SK-N-SH (cell line): Measurements from ENCODE around the gene AKAP12. TPM values are rescaled to one million over a fixed set of nuclear protein-coding genes. Genes with fewer than 3 reads are reported as not detected.

Experiments used
- CTCF ChIA-PET: fragments of 300-600, 350-600 bp; formaldehyde crosslinking; extraction: SDS; loops from one replicate; lab custom pipeline; 2021; lab: Yijun Ruan, JAX
- POLR2A ChIA-PET: fragments of 350-600 bp; sonication (Branson Sonifier 250); formaldehyde crosslinking; extraction: SDS; loops from one replicate; lab custom pipeline; 2020; ENCODE audit warnings: antibody characterized with exemption, inconsistent platforms; lab: Yijun Ruan, JAX
- DNase-seq: peaks from one replicate; pipeline ENCODE4 v3.0.0; 2012
- H2AFZ ChIP-seq: fragments of 200-600 bp; sonication (generic); 2 replicates; pipeline ENCODE4 v1.8.1; 2016; ENCODE audit warnings: antibody characterized with exemption, mild to moderate bottlenecking, low read depth
- H3F3A ChIP-seq: fragments of 200-600 bp; sonication (generic); replicated peaks from 2 replicates; pipeline ENCODE3; 2016; ENCODE audit warnings: antibody characterized with exemption, mild to moderate bottlenecking; ENCODE audit not compliant: insufficient read depth
- H3K27ac ChIP-seq, 2 experiments: fragments of 200-500 bp in 1 of 2; fragments of 200-600 bp in 1 of 2; sonication (Bioruptor generic) in 1 of 2; sonication (generic), shearing (Covaris generic) in 1 of 2; 2 replicates each; pipeline versions ENCODE4 v1.5.1 to v1.6.1; 2014 to 2016; ENCODE audit warnings: low read depth in 2 of 2, inconsistent platforms in 1 of 2, low read length in 1 of 2, mild to moderate bottlenecking in 1 of 2, mixed read lengths in 1 of 2
- H3K27me3 ChIP-seq: fragments of 200-600 bp; sonication (generic), shearing (Covaris generic); 2 replicates; pipeline ENCODE4 v1.6.1; 2016; ENCODE audit warnings: mixed run types; ENCODE audit not compliant: insufficient read depth
- H3K36me3 ChIP-seq, 2 experiments: fragments of 200-500 bp in 1 of 2; fragments of 200-600 bp in 1 of 2; sonication (Bioruptor generic) in 1 of 2; sonication (generic) in 1 of 2; replicated peaks in 1 of 2; 2 replicates each; pipeline versions ENCODE3 to v1.5.1; 2014 to 2016; ENCODE audit warnings: low read length in 1 of 2, mild to moderate bottlenecking in 1 of 2; ENCODE audit not compliant: insufficient read depth in 2 of 2, control insufficient read depth in 1 of 2
- H3K4me1 ChIP-seq, 2 experiments: fragments of 200-500 bp in 1 of 2; fragments of 200-600 bp in 1 of 2; sonication (Bioruptor generic) in 1 of 2; sonication (generic), shearing (Covaris generic) in 1 of 2; 2 replicates each; pipeline versions ENCODE4 v1.5.1 to v1.6.1; 2014 to 2016; ENCODE audit warnings: low read depth in 1 of 2, low read length in 1 of 2, mixed run types in 1 of 2; ENCODE audit not compliant: insufficient read depth in 2 of 2, control insufficient read depth in 1 of 2
- H3K4me2 ChIP-seq: fragments of 200-600 bp; sonication (generic), shearing (Covaris generic); 2 replicates; pipeline ENCODE4 v1.6.1; 2017; ENCODE audit warnings: mixed run types
- H3K4me3 ChIP-seq, 2 experiments: fragments of 200-500 bp in 1 of 2; fragments of 200-600 bp in 1 of 2; sonication (Bioruptor generic) in 1 of 2; sonication (generic), shearing (Covaris generic) in 1 of 2; 2 replicates each; pipeline versions ENCODE4 v1.5.1 to v1.8.1; 2014 to 2016; ENCODE audit warnings: low read depth in 2 of 2, inconsistent platforms in 1 of 2, low read length in 1 of 2, mild to moderate bottlenecking in 1 of 2, mixed read lengths in 1 of 2, moderate library complexity in 1 of 2
- H3K79me2 ChIP-seq: fragments of 200-600 bp; sonication (generic); 2 replicates; pipeline ENCODE4 v1.8.1; 2017; ENCODE audit warnings: mild to moderate bottlenecking; ENCODE audit not compliant: insufficient read depth
- H3K9ac ChIP-seq: fragments of 200-600 bp; sonication (generic); 2 replicates; pipeline ENCODE4 v1.6.1; 2017; ENCODE audit warnings: mixed run types
- H3K9me2 ChIP-seq: fragments of 200-600 bp; sonication (generic); 2 replicates; pipeline ENCODE4 v1.6.1; 2017; ENCODE audit warnings: mixed run types
- H3K9me3 ChIP-seq: fragments of 200-600 bp; sonication (generic); 2 replicates; pipeline ENCODE4 v1.6.1; 2017; ENCODE audit warnings: mixed run types, mild to moderate bottlenecking, moderate library complexity
- H4K20me1 ChIP-seq: fragments of 200-600 bp; sonication (generic); 2 replicates; pipeline ENCODE4 v1.6.1; 2017; ENCODE audit warnings: mild to moderate bottlenecking, mixed run types; ENCODE audit not compliant: insufficient read depth
- CHD2 ChIP-seq: fragments of 150-350 bp; IDR thresholded peaks from 2 replicates; pipeline ENCODE4 v1.6.1; 2018; ENCODE audit warnings: low read length; ENCODE audit not compliant: partially characterized antibody
- FOXJ3 ChIP-seq: sonication (generic); formaldehyde crosslinking; IDR thresholded peaks from 2 replicates; pipeline ENCODE4 v1.5.1; 2020; ENCODE audit warnings: mild to moderate bottlenecking, missing genetic modification reagents
- GATA2 ChIP-seq: sonication (generic); formaldehyde crosslinking; IDR thresholded peaks from 2 replicates; pipeline ENCODE4 v1.5.0; 2020; ENCODE audit warnings: mild to moderate bottlenecking, missing genetic modification reagents
- NFIC ChIP-seq: IDR thresholded peaks from 2 replicates; pipeline ENCODE4 v1.4.0; 2012; ENCODE audit warnings: borderline replicate concordance
- RAD21 ChIP-seq: IDR thresholded peaks from 2 replicates; pipeline ENCODE4 v1.6.1; 2012; ENCODE audit warnings: mild to moderate bottlenecking, low read length
- WGBS: methylation state at CpG from one replicate; pipeline ENCODE4 v1.1.6; 2017; ENCODE audit warnings: low lambda C conversion rate; 5-methylcytosine and 5-hydroxymethylcytosine counted together
- polyA plus RNA-seq, 3 experiments: library from polyadenylated mRNA; depleted of rRNA; stranded (reverse); fragments of >200 nt; gene quantifications; 2 replicates each; pipeline ENCODE4 v1.2.3, GENCODE V29; 2012
- TF ChIP-seq, protein P1 (sequence below): IDR thresholded peaks from 2 replicates; pipeline ENCODE4 v1.4.0; 2012; ENCODE audit warnings: low read depth, borderline replicate concordance
- TF ChIP-seq, protein P2 (sequence below): IDR thresholded peaks from 2 replicates; pipeline ENCODE4 v1.6.1; 2012; ENCODE audit warnings: mild to moderate bottlenecking, low read depth, low read length, moderate library complexity
- TF ChIP-seq, protein P3 (sequence below): IDR thresholded peaks from 2 replicates; pipeline ENCODE4 v1.4.0; 2012; ENCODE audit warnings: low read depth
- TF ChIP-seq, protein P4 (sequence below): fragments of 150-350 bp; IDR thresholded peaks from 2 replicates; pipeline ENCODE4 v1.6.1; 2017; ENCODE audit warnings: antibody characterized with exemption, low read length, low read depth, borderline replicate concordance

AKAP12 gene
- polyA plus RNA-seq, 1 of the 3 experiments (the other 2 are of a cell fraction): 46.5 TPM

DNA sequence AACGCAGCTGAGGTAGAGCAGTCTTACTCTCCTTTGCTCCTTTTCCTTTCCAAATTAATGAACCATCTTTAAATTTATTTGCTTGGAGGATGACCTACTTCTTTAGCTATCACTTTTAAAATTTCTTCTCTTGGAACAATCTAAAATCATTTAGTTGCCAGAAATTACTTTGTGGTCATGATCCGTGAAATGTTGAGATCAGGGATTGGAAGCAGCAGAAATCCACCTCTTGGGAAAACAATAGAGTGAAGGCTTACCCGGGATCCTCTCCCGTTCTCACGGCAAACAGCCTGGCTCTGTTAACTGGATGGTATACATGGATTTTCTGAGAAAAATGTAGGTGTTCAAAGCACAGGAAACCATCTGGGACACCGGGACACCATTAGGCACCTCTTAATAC is 7.7 kb downstream of the AKAP12 start (continued):
- TF ChIP-seq, protein P1, sequence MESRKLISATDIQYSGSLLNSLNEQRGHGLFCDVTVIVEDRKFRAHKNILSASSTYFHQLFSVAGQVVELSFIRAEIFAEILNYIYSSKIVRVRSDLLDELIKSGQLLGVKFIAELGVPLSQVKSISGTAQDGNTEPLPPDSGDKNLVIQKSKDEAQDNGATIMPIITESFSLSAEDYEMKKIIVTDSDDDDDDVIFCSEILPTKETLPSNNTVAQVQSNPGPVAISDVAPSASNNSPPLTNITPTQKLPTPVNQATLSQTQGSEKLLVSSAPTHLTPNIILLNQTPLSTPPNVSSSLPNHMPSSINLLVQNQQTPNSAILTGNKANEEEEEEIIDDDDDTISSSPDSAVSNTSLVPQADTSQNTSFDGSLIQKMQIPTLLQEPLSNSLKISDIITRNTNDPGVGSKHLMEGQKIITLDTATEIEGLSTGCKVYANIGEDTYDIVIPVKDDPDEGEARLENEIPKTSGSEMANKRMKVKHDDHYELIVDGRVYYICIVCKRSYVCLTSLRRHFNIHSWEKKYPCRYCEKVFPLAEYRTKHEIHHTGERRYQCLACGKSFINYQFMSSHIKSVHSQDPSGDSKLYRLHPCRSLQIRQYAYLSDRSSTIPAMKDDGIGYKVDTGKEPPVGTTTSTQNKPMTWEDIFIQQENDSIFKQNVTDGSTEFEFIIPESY: no peak
- TF ChIP-seq RAD21 (no peak), CHD2 (no peak), NFIC (no peak)
- TF ChIP-seq, protein P2, sequence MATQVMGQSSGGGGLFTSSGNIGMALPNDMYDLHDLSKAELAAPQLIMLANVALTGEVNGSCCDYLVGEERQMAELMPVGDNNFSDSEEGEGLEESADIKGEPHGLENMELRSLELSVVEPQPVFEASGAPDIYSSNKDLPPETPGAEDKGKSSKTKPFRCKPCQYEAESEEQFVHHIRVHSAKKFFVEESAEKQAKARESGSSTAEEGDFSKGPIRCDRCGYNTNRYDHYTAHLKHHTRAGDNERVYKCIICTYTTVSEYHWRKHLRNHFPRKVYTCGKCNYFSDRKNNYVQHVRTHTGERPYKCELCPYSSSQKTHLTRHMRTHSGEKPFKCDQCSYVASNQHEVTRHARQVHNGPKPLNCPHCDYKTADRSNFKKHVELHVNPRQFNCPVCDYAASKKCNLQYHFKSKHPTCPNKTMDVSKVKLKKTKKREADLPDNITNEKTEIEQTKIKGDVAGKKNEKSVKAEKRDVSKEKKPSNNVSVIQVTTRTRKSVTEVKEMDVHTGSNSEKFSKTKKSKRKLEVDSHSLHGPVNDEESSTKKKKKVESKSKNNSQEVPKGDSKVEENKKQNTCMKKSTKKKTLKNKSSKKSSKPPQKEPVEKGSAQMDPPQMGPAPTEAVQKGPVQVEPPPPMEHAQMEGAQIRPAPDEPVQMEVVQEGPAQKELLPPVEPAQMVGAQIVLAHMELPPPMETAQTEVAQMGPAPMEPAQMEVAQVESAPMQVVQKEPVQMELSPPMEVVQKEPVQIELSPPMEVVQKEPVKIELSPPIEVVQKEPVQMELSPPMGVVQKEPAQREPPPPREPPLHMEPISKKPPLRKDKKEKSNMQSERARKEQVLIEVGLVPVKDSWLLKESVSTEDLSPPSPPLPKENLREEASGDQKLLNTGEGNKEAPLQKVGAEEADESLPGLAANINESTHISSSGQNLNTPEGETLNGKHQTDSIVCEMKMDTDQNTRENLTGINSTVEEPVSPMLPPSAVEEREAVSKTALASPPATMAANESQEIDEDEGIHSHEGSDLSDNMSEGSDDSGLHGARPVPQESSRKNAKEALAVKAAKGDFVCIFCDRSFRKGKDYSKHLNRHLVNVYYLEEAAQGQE: no peak
- TF ChIP-seq, protein P3, sequence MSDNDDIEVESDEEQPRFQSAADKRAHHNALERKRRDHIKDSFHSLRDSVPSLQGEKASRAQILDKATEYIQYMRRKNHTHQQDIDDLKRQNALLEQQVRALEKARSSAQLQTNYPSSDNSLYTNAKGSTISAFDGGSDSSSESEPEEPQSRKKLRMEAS: no peak
- TF ChIP-seq, all 33 proteins: peak for 0

DNA sequence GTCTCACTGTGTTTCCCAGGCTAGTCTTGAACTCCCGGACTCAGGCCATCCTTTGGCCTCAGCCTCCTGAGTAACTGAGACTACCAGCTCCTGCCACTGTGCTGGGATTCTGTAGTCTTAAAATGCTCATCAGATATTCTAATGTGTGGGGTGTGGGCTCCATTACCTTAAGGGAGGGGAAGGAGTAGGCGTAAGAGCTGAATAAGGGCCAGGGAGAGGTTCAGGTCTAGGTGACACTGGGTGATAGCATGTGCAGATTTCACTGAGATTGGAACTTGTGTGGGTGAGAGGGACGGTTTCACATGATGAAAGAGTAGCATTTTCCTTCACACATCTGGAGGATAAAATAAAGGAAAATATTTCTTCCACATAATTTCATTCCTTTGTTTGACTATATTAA is 8.5 kb downstream of the AKAP12 start:
- Histone ChIP-seq H3K79me2 (peaks cover 90% of the 10 kb centered on the region), H3K4me3 (no peak overlapping the region), H3K27me3 (no peaks in the 10 kb centered on the region), H3K27ac (no peak overlapping the region), H3K9ac (no peak overlapping the region), H3K4me2 (no peak overlapping the region), H2AFZ (no peak overlapping the region), H3K36me3 (peaks cover 0 to 3% of the 10 kb centered on the region in 2 experiments), H3F3A (no peaks in the 10 kb centered on the region), H3K9me2 (no peaks in the 10 kb centered on the region), H4K20me1 (peaks cover 12% of the 10 kb centered on the region; the same call in 1 of the 2 replicates), H3K9me3 (no peaks in the 10 kb centered on the region), H3K4me1 (peaks cover 0 to 4% of the 10 kb centered on the region in 2 experiments; a peak in 2 of 4 replicates)
- CTCF ChIA-PET: no interaction called here
- no peak for TF ChIP-seq GATA2 (CRISPR knock-in tag)
- no peak for TF ChIP-seq FOXJ3 (CRISPR knock-in tag)
- TF ChIP-seq, protein P4, sequence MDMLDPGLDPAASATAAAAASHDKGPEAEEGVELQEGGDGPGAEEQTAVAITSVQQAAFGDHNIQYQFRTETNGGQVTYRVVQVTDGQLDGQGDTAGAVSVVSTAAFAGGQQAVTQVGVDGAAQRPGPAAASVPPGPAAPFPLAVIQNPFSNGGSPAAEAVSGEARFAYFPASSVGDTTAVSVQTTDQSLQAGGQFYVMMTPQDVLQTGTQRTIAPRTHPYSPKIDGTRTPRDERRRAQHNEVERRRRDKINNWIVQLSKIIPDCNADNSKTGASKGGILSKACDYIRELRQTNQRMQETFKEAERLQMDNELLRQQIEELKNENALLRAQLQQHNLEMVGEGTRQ: no peak
- WGBS: 98% methylated on average over 3 of the region's 3 CpGs
- no peak for DNase-seq
- POLR2A ChIA-PET: no interaction called here
